H9 (cell line): ENCODE measurements around the gene ARFGEF3. TPM values are rescaled to one million over a fixed set of nuclear protein-coding genes. Genes with fewer than 3 reads are reported as not detected.

Source experiments
- DNase-seq: peaks from one replicate; pipeline ENCODE4 v3.0.0-alpha.2; 2017
- H2AFZ ChIP-seq: one replicate; pipeline ENCODE4 v1.6.1; 2013; ENCODE audit warnings: mild to moderate bottlenecking, low read length, control low read depth, moderate library complexity
- H2AK5ac ChIP-seq: 2 replicates; pipeline ENCODE4 v1.6.1; 2013; ENCODE audit warnings: low read length, control low read depth, mixed read lengths; ENCODE audit not compliant: insufficient read length
- H2BK120ac ChIP-seq: one replicate; pipeline ENCODE4 v1.6.1; 2013; ENCODE audit warnings: low read depth, mild to moderate bottlenecking, low read length, control low read depth, inconsistent platforms; ENCODE audit not compliant: poor library complexity, severe bottlenecking
- H2BK12ac ChIP-seq: 2 replicates; pipeline ENCODE4 v1.6.1; 2013; ENCODE audit warnings: low read length, control low read depth, mixed read lengths, low read depth; ENCODE audit not compliant: insufficient read length
- H2BK15ac ChIP-seq: 2 replicates; pipeline ENCODE4 v1.6.1; 2013; ENCODE audit warnings: low read depth, low read length, control low read depth
- H2BK20ac ChIP-seq: one replicate; pipeline ENCODE4 v1.6.1; 2013; ENCODE audit warnings: low read depth, mild to moderate bottlenecking, low read length, control low read depth, inconsistent platforms; ENCODE audit not compliant: poor library complexity, severe bottlenecking
- H2BK5ac ChIP-seq: 2 replicates; pipeline ENCODE4 v1.6.1; 2013; ENCODE audit warnings: low read length, control low read depth, mixed read lengths; ENCODE audit not compliant: insufficient read length
- H3K14ac ChIP-seq: 2 replicates; pipeline ENCODE4 v1.6.1; 2013; ENCODE audit warnings: low read length, control low read depth; ENCODE audit not compliant: insufficient read depth
- H3K18ac ChIP-seq: 2 replicates; pipeline ENCODE4 v1.6.1; 2013; ENCODE audit warnings: low read depth, mild to moderate bottlenecking, mixed read lengths, low read length, control low read depth; ENCODE audit not compliant: insufficient read length
- H3K23ac ChIP-seq: 2 replicates; pipeline ENCODE4 v1.6.1; 2013; ENCODE audit warnings: low read length, control low read depth, mixed read lengths, low read depth; ENCODE audit not compliant: insufficient read length
- H3K23me2 ChIP-seq: 2 replicates; pipeline ENCODE4 v1.6.1; 2013; ENCODE audit warnings: low read depth, mild to moderate bottlenecking, mixed read lengths, low read length, control low read depth; ENCODE audit not compliant: insufficient read length, poor library complexity, severe bottlenecking
- H3K27ac ChIP-seq: 2 replicates; pipeline ENCODE4 v1.5.1; 2013; ENCODE audit warnings: low read length, control low read depth, mixed read lengths, low read depth; ENCODE audit not compliant: insufficient read length
- H3K27me3 ChIP-seq: 2 replicates; pipeline ENCODE4 v1.6.1; 2013; ENCODE audit warnings: low read length, control low read depth, inconsistent platforms; ENCODE audit not compliant: insufficient read depth
- H3K4ac ChIP-seq: 2 replicates; pipeline ENCODE4 v1.6.1; 2013; ENCODE audit warnings: low read depth, mild to moderate bottlenecking, control low read depth, inconsistent platforms, low read length, moderate library complexity
- H3K4me1 ChIP-seq: 2 replicates; pipeline ENCODE4 v1.6.1; 2013; ENCODE audit warnings: low read length, control low read depth, inconsistent platforms; ENCODE audit not compliant: insufficient read depth
- H3K4me2 ChIP-seq: 2 replicates; pipeline ENCODE4 v1.6.1; 2013; ENCODE audit warnings: low read length, control low read depth, mixed read lengths; ENCODE audit not compliant: insufficient read length, insufficient read depth
- H3K56ac ChIP-seq: 2 replicates; pipeline ENCODE4 v1.6.1; 2013; ENCODE audit warnings: low read depth, mild to moderate bottlenecking, mixed read lengths, low read length, control low read depth; ENCODE audit not compliant: insufficient read length
- H3K79me1 ChIP-seq: 2 replicates; pipeline ENCODE4 v1.6.1; 2013; ENCODE audit warnings: low read depth, mild to moderate bottlenecking, moderate library complexity, low read length, control low read depth, inconsistent platforms; ENCODE audit not compliant: insufficient read depth, poor library complexity, severe bottlenecking
- H3K79me2 ChIP-seq: 2 replicates; pipeline ENCODE4 v1.6.1; 2013; ENCODE audit warnings: low read length, control low read depth, inconsistent platforms; ENCODE audit not compliant: insufficient read depth
- H3K9ac ChIP-seq: 2 replicates; pipeline ENCODE4 v1.6.1; 2013; ENCODE audit warnings: low read length, control low read depth, mixed read lengths; ENCODE audit not compliant: insufficient read length; ENCODE audit errors: extremely low read depth
- H3K9me3 ChIP-seq: one replicate; pipeline ENCODE4 v1.6.1; 2013; ENCODE audit warnings: low read depth, low read length, inconsistent platforms; ENCODE audit not compliant: control insufficient read depth
- H3T11ph ChIP-seq: one replicate; pipeline ENCODE4 v1.6.1; 2013; ENCODE audit warnings: mild to moderate bottlenecking, low read length, control low read depth, inconsistent platforms
- H4K20me1 ChIP-seq: one replicate; pipeline ENCODE4 v1.6.1; 2013; ENCODE audit not compliant: control insufficient read depth, insufficient read length, insufficient read depth
- H4K5ac ChIP-seq: 2 replicates; pipeline ENCODE4 v1.6.1; 2013; ENCODE audit warnings: low read depth, mild to moderate bottlenecking, mixed read lengths, low read length, control low read depth; ENCODE audit not compliant: insufficient read length
- H4K8ac ChIP-seq: replicated peaks from 2 replicates; pipeline ENCODE4 v1.6.1; 2013; ENCODE audit warnings: low read length, control low read depth, mixed read lengths, low read depth; ENCODE audit not compliant: insufficient read length
- H4K91ac ChIP-seq: 2 replicates; pipeline ENCODE4 v1.6.1; 2013; ENCODE audit warnings: low read depth, mild to moderate bottlenecking, moderate library complexity, mixed read lengths, low read length, control low read depth; ENCODE audit not compliant: insufficient read length
- H3K27ac Mint-ChIP-seq, 3 experiments: 2 replicates in 2 of 3; 3 replicates in 1 of 3; pipeline ENCODE4 v1.8.0; 2020 to 2021; ENCODE audit warnings: mixed read lengths in 3 of 3, mild to moderate bottlenecking in 1 of 3, moderate library complexity in 1 of 3
- H3K27me3 Mint-ChIP-seq: 2 replicates; pipeline ENCODE4 v1.8.0; 2021; ENCODE audit warnings: low read depth, mild to moderate bottlenecking, moderate library complexity, mixed read lengths
- H3K36me3 Mint-ChIP-seq, 3 experiments: 2 replicates in 2 of 3; 3 replicates in 1 of 3; pipeline ENCODE4 v1.8.0; 2020 to 2021; ENCODE audit warnings: low read depth in 3 of 3, mixed read lengths in 3 of 3; ENCODE audit not compliant: insufficient read depth in 1 of 3
- H3K4me1 Mint-ChIP-seq, 2 experiments: 2 replicates each; pipeline ENCODE4 v1.8.0; 2020; ENCODE audit warnings: mixed read lengths in 2 of 2
- H3K4me3 Mint-ChIP-seq, 2 experiments: 2 replicates in 1 of 2; 3 replicates in 1 of 2; pipeline ENCODE4 v1.8.0; 2020 to 2021; ENCODE audit warnings: mild to moderate bottlenecking in 2 of 2, mixed read lengths in 2 of 2, moderate library complexity in 1 of 2
- H3K9me3 Mint-ChIP-seq, 2 experiments: 2 replicates in 1 of 2; 3 replicates in 1 of 2; pipeline ENCODE4 v1.8.0; 2020; ENCODE audit warnings: mild to moderate bottlenecking in 2 of 2, mixed read lengths in 2 of 2, moderate library complexity in 1 of 2
- total RNA-seq: library from RNA; stranded (reverse); gene quantifications from 2 replicates; pipeline ENCODE4 v1.2.1, GENCODE V29; 2021
- TF ChIP-seq, protein P1 (sequence below): fragments of 200-600 bp; sonication (generic); conservative IDR thresholded peaks from 3 replicates; pipeline ENCODE4 v1.8.0; 2021; ENCODE audit warnings: antibody characterized with exemption, mild to moderate bottlenecking

Gene ARFGEF3
- total RNA-seq, 1 experiment from 2014 or later = 13.7 TPM

DNA sequence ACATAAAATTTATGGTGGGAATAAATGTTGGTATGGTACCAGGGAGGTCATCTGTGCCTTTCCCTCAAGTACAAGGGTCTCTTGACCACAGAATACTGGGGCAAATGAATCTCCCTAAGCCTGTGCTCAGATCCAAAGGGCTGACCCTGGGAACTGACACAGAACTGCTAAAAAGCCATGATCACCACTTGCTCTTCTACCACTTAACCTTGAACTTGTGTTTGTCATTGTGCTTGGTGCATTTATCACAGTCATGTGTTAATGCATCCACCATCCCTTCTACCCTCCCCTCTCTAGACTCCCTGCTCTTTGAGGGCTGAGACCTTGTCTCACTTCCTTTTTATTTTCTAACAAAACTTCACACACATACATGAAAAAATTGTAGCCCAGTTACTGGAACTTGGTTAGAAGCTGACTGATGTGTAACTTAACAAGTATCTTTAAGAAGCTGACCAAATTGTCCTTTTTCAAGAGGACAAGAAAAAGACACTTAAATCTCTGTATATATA lies 102.7 kb downstream of the ARFGEF3 start:
- Histone ChIP-seq H2AK5ac (no peak overlapping the region), H3T11ph (no peak overlapping the region), H2BK120ac (no peak overlapping the region), H3K23ac (no peak overlapping the region), H3K9me3 (no peaks in the 10 kb centered on the region), H2AFZ (no peak overlapping the region), H4K8ac (no peak overlapping the region), H2BK12ac (no peak overlapping the region), H3K14ac (no peak overlapping the region), H3K79me1 (no peaks in the 10 kb centered on the region), H3K4me2 (no peak overlapping the region), H3K18ac (no peak overlapping the region), H3K4me1 (no peaks in the 10 kb centered on the region), H4K5ac (no peak overlapping the region), H4K91ac (no peak overlapping the region), H3K4ac (no peak overlapping the region), H3K79me2 (no peaks in the 10 kb centered on the region), H2BK5ac (no peak overlapping the region), H2BK20ac (no peak overlapping the region), H2BK15ac (no peak overlapping the region), H3K56ac (no peak overlapping the region), H3K27me3 (no peaks in the 10 kb centered on the region), H3K9ac (no peak overlapping the region), H4K20me1 (no peaks in the 10 kb centered on the region), H3K23me2 (no peaks in the 10 kb centered on the region), H3K27ac (no peak overlapping the region)
- H3K27ac Mint-ChIP-seq = no peak overlapping the region
- TF ChIP-seq, protein P1, sequence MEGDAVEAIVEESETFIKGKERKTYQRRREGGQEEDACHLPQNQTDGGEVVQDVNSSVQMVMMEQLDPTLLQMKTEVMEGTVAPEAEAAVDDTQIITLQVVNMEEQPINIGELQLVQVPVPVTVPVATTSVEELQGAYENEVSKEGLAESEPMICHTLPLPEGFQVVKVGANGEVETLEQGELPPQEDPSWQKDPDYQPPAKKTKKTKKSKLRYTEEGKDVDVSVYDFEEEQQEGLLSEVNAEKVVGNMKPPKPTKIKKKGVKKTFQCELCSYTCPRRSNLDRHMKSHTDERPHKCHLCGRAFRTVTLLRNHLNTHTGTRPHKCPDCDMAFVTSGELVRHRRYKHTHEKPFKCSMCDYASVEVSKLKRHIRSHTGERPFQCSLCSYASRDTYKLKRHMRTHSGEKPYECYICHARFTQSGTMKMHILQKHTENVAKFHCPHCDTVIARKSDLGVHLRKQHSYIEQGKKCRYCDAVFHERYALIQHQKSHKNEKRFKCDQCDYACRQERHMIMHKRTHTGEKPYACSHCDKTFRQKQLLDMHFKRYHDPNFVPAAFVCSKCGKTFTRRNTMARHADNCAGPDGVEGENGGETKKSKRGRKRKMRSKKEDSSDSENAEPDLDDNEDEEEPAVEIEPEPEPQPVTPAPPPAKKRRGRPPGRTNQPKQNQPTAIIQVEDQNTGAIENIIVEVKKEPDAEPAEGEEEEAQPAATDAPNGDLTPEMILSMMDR = no peak
- no peak for DNase-seq
- no peaks in the 10 kb centered on the region for H3K9me3 Mint-ChIP-seq
- H3K4me1 Mint-ChIP-seq = 0 out of 4 replicates have a peak, but pooled peaks cover 0 to 2% of the 10 kb centered on the region in 2 experiments
- no peak overlapping the region for H3K4me3 Mint-ChIP-seq
- H3K27me3 Mint-ChIP-seq = no peaks in the 10 kb centered on the region
- H3K36me3 Mint-ChIP-seq = peaks cover 10 to 20% (median 19%) of the 10 kb centered on the region in 3 experiments; a peak in 6 of 7 replicates
